HG03135 (cell line): ENCODE results near the gene HAND1.

Experiments used
- ATAC-seq: cut with Tn5 transposase; IDR thresholded peaks from one replicate; pipeline ENCODE4 v1.9.1; 2021; ENCODE audit warnings: mild to moderate bottlenecking, moderate library complexity; ENCODE audit not compliant: unreplicated experiment

The HAND1 gene

DNA sequence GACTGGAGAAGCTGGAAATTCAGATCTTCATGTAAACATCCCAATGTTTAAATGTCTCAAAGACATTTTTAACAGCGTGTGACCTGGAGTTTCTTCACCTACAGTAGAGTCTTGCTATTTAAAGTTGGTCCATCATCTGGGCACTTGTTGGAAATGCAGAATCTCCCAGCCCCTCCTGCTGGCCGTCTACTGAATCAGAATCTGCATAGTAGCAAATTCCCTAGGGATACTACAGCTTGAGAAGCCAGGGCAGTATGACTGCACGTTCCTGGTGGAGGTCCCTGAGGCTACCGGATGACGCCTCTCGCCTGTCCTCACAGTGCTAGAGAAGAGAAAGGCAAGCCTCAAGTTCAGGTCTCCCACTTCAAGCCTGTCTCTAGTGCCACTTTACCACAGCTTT lies 16.5 kb downstream of the HAND1 start:
- ATAC-seq, result no peak

DNA sequence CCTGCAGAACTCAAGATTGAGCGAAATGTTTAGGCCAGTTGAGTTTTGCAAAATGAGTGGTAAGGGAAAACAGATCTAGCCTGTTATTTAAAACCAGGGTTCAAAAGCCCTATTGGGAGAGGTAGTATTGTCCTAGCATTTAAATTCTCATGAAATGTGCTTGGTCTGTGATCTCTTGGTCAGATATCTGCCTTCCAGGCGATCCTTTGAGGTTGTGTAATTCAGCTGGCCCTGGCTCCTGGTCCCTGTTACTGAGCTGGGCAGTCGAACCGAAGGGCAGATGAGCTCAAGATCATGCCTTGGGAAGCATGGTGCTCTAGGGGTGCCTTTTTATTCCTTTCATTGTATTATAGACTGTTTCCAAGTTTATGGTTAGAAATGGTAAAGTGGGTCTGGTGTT lies 17.9 kb downstream of the HAND1 start:
- no peak for ATAC-seq

DNA sequence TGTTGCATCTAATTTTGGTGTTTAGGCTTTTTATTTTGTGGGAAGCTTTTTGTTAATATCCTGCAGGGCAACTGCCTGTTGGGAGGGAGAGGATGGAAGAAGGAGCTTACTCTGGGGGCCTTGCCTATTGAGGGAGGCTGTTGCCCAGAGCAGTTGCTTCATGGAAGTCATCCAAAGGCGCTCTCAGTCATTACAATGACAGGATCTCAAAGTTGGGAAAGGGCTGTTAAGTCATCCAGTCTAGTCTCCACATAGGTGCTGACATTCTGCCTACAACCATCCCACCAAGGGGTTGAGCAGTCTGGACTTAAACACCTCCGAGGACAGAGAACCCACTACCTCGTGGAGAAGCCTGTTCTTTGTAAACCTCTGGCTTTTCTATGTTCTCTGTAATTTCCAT lies 19.0 kb downstream of the HAND1 start:
- no peak for ATAC-seq

DNA sequence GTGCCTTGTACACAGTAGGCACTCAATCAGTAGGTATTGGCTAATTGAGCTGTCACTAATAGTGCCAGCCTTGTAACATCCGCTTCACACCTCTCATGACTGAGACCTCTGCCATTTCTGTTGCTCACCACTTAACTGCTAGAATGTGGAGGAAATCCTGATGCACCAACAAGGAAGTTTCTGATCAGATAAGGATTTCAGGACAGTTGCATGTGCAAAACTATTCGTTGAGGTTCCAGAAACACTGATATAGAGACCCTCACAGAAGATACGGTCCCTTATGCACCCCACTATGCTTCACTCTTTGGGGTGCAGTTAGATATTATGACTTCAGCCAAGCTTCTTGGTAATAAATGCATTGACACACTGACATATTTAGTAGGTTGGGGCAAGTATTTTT lies 21.5 kb downstream of the HAND1 start:
- no peak for ATAC-seq

DNA sequence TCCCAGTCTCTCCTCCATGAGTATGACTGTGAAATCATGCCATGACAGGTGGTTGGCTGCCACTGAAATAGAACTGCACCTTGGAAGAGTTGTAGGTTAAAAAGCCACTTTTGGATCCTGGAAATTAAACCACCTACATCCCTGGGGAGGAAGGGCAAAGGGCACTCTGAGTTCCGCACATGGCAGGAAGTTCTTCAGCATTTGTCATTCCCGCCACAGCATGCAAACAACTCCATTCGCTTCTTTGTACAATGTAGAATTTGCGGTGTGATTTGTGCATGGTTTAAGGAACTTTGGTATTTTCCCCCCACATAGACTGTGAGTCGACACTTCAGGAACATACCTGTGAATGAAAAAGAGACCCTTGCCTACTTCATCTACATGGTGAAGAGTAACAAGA lies 22.4 kb downstream of the HAND1 start:
- no peak for ATAC-seq

DNA sequence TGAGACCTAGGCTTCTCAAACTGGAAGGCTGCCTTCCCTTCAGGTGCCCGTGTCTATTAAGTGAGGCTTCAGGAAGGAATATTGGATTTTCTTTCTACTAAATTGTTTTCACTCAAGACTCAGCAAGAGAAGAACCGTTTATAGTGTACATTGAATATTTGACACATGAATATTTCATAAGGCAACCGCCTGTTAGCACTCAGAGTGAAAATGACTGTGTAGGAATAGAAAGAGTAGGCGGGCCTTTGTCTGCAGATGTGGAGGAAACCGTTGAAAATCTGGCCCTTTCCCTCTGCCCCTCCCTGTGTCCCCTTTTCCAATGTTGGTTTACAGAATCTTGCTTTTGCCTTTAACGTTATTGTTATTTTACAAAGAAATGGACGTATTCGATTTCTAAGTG lies 26.1 kb downstream of the HAND1 start:
- ATAC-seq, result no peak

DNA sequence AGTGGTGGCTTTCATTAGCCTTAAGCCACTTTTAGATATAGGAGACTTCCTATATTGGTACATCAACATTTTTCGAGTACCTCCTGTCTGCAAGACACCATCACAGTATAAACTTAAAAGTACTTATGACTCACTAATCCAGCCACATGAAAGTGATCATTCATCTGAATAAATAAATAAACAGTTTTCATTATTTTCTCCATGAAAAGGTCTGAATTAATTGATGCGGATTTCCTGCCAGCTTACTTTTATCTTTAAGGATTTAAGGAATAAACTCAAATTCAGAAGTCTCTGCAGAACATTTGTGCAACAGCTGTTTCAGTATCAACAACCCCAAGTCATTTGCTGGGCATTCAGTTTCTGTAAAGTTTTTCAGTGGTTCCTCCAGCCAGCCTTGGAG lies 28.2 kb downstream of the HAND1 start:
- ATAC-seq, result no peak

DNA sequence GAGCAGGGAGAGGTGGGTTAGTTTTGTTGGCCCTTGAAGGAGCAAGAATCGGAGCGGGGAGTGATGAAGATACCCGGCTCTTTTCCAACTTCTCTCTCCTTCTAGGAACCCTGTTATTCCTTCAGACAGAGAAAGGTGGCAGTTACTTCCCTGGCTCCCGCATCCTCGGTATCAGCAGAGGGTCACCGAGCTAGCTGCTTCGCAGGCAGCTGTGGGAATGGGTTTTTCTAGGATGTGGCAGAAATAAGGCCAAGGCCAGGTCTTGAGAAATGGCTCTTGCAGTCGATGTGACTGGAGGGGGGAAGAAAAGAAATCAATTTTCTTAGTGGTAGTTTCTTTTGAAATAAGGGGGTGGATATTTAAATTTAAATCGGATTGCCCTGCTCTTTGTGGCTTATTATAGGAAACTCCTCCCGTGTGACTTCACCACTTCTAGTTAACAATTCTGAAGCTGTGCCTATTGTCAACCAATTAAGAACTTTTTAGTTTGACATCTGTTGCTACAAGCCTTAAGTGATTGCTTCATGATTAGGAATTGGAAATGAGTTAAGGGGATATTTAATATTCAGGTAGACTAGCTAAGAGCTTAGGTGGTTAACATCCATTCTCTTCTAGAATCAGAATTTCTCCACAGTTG lies 30.8 kb downstream of the HAND1 start:
- no peak for ATAC-seq

DNA sequence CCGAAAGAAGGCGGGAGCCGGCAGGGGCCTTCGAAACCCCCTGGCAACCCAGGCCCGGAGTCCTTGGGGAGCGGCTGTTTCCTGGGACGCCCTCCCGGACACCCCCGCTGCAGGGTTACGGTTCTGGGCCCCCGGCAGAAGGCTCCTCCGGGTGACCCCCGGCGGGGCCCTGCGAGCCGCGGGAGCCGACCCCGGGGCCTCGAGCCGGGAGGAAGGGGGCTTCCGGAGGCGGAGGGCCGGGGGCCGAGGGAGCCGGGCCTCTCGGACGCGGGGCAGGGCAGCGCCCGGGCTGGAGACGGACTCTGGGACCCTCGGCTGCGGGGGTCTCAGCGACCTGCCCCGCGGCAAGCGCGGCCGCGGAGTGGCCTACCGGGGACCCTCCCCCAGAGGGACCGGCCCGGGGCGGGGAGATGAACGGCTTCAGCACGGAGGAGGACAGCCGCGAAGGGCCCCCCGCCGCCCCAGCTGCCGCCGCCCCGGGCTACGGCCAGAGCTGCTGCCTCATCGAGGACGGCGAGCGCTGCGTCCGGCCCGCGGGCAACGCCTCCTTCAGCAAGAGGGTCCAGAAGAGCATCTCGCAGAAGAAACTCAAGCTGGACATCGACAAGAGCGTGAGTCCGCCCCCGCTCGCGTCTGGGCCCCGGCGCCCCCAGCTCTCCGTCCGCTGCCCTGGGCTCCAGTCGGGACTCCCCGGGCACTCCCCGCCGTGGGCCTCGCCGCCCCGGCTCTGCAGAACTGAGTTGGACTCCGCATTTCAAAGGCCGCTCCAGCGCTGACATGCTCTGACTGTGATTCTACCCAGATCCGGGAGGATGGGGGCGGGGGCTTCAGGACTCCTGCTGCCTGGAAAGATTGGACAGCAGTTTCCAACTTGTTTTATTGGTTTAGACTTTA lies 31.6 kb downstream of the HAND1 start:
- ATAC-seq, result peak; percentile 27

DNA sequence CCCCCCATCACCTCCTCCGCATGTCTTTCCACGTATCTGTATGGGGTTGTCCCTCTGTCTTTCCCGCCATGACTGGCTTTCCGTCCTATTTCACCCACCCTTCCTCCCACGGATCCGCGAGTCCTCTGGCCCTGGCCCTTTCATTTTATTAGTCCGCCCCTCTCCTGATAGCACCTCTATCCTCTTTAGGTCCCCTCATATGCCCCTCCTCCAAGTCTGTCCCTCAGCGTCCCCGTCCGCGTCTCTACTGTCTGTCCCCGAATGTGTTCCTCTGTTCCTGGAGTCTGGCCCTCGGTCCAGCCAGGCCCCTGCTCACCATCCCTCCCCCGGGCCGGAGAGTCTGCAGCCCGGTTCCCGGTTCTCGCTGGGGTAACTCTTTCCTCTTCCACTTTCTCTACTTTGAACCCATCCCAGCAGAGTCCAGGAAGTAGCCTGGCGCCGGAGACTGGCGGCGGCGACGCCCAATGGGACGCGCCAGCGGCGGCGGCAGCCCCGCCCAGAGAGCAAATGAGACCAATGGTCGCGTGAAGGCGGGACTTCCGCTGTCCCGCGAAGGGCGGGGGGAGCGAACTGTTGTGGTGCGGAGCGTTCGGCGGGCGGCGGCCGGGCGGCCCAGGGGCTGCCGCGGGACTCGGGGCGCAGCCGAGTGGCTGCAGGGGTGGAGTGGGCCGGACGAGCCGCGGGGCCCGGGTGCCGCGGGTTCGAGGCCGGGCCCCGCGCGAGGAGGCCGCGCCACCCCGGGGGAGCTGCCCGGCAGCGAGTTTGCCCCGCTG lies 32.4 kb downstream of the HAND1 start, which contains the start of gene SAP30L:
Gene SAP30L, plus strand, starts transcription at position 576 of the 773 bp plus-strand sequence. CDS start 608 bp downstream, outside the sequence.
- peak; percentile 93 for ATAC-seq

DNA sequence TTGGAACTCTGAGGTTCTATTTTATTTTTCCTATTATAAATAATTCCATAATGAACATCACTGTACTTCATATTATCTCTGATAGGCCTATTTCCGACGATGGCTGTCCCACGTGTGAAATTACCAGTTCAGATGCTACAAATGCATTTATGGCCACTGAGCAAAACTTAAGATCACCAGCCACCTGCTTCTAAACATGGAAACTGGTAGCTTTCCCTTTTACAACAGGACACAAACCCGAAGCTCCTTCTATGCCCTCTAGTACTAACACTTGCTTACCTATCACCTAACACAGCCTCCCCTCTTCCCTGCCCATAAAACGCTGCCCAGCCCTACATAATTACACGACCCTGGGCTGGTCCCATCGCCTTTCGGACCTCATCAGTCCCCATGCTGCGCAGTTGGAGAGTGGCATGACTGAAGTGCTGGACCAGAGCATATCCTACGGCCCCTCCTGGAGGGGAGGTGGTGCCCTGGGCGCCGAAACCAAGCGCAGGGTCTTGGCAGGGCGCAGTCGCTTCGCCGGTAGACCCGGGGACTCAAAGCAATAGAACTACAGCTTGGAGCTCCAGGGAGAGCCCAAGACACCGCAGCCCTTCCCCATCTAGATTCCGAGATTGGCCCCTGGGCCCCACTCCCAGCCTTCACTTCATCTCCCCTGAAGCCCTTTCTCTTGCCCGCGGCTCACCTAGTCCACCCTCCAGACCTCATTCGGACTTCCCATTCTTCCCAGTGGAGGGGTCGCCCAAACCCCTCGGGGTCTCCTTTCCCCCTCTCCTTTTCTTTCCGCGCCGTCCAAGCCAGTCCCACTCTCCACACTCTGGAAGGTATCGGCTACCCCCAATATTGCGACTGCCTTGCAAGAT lies 33.2 kb downstream of the HAND1 start:
- ATAC-seq, result no peak

DNA sequence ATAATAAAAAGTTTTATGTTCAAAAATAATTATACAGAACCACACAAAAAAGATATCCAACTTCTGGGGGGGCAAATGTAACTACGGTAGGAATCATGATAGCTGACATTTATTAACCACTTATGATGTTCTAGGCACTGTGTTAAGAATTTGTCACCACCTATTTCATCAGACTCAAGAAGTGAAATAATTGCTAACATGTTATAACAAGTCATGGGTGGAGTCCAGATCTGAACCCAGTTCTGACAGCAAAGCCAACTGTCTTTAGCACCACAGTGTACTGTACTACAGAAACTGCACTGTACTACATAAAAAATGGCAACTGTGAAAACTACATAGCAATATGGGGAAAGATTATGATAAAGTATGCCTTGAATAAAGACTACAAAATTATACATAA lies 35.2 kb downstream of the HAND1 start:
- ATAC-seq, result no peak

DNA sequence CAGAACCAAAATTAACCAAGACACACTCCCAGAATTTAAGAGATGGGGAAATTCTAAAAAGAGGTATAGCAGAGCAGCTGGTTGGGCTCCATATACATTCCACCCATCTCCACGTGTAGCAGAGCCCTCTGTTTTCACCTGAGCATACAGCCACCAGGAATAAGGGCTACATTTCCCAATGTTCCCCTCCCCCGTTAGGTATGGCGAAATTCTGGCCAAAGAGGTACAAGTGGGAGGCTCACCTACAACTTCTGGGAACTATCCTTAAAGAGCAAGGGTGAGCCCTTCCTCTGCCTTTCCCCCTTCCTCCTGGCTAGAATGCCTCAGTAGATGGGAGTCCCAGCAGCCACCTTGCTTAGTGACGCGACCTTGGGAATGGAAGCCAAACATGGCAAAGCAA lies 37.5 kb downstream of the HAND1 start:
- ATAC-seq, result no peak

DNA sequence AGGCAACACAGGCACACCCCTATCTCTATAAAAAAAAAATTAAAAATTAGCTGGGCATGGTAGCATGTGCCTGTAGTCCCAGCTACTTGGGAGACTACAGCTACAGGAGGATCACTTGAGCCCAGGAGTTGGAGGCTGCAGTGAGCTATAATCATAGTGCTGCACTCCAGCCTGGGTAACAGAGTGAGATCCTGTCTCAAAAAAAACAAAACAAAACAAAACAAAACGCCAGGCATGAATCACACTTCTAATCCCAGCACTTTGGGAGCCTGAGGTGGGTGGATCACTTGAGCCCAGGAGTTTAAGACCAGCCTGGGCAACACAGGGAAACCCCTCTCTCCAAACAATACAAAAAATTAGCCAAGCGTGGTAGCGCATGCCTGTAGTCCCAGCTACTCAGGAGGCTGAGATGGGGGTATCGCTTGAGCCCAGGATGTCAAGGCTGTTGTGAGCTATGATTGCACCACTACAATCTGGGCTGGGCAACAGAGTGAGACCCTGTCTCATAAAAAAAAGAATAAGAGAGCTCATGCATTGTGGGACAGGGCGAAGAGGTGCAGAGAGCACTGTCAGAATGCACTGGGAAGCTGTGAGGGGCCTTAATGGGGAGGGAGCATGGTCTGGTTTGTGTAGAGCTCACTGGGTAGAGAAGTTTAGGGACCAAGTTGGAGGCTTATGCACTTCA lies 40.6 kb downstream of the HAND1 start:
- ATAC-seq, result no peak

DNA sequence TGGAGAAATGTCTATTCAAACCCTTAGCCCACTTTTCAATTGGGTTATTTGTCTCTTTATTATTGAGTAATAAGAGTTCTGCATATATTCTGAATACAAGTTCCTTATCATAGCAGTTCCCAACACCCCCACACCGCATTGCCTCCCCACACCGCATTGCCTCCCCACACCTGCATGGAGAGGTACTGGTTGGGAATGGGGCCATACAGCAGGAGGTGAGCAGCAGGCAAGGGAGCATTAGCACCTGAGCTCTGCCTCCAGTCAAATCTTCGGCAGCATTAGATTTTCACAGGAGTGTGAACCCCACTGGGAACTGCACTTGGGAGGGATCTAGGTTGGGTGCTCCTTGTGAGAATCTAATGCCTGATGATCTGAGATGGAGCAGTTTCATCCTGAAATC lies 42.8 kb downstream of the HAND1 start:
- no peak for ATAC-seq

DNA sequence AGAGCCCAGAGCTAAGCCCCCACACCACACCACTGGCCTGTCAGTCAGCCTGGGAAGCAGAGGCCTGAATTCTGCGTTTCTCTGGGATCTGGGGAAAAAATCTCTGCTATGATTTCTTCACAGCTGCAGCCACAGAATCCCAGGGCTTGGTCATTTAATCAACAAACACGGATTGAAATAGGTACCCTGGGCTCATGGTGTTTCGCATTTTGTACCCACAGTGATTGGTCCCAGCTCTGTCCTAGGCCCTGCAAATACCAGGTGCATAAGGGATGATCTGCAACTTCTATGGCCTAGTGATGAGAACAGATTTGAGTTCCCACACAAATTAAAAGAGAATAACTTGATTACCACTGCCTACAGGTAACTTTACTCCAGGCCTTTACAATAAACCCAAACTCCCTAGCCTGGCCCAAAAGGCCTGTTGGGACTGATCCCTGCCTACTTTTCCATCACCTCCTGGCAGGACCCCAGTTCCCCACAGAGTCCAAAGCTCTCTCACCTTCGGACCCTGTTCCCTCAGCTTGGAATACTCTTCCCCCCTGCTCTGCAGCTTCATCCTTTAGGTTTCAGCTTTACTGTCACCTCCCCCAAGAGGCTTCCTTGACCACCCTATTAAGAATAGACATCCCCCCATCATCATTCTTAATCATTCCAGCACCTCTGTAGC lies 46.9 kb downstream of the HAND1 start:
- ATAC-seq, result no peak

DNA sequence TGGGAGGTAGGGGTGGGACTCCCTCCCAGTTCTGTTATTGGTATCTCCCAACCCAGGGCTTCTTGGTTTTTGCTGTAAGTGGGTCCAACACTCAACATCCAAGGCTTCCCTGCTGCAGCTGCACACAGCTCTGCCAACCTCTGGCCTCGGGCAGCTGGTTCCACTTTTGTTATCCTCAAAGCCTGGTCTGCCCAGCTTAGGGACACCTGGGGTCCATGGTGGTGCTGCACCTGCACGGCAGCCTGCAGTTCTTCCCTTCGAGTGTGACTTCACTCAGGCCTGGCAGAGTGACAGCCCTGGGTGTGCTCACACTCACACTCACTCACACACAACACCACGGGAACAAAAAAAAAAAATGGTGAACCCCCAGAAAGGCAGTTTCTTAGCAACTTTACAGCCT lies 47.6 kb downstream of the HAND1 start:
- ATAC-seq, result no peak

DNA sequence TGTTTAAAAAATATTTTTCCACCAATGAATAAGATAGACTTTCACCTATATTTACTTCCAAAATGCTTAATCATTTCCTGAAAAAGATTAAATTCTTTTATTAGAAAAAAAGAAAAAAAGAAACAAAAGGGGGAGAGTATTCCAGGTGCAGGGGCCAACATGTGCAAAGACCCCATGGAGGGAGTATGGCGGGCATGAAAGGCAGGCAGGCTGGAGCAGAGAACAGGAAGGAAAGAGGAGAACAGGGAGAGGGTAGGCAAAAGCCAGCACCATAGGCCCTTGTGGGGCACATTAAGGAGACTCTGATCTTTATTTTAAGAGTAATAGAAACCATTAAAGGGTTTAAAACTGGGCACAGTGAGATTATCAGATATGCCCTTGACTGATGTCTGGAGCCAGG lies 48.7 kb downstream of the HAND1 start:
- ATAC-seq, result no peak

DNA sequence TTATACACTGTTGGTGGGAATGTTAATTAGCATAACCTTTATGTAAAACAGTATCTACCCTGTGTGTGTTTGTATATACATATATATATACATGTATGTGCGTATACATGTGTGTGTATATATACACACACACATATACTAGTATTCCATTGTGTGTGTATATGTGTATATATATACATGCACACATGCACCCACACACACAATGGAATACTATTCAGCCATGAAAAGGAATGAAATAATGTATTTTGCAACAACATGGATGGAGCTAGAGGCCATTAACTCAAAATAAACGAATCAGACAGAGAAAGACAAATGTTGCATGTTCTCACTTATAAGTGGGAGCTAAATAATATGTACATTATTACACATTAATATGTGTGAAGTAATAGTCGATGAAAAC lies 49.8 kb downstream of the HAND1 start:
- ATAC-seq, result no peak
